IPS-NIHi7 (cell line): ENCODE results near the gene MESP1.

Experiments used
- DNase-seq: peaks from one replicate; pipeline ENCODE4 v3.0.0; 2012; ENCODE audit warnings: mixed read lengths; ENCODE audit errors: extremely low spot score

Gene MESP1

DNA sequence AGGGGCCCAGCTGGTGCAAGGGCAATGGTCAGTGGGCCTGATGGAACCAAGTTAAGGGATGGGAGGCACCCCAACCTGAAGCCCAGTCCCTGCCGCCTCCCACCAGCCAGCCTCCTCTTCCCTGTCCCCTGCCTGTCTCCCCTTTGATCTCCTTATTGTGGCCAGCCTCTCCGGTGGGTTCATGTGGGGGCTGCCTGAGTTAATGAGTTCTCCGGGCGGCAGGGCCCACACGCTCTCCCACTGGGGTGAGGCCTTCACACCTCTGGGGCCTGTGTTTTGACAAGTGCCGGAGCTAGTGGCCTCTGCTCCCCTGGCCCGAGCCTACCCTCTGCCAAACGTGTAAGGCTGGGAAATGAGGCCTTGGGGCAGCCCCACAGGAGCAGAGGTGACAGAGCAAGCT is 7.2 kb upstream of the MESP1 start:
- DNase-seq: no peak

GRCh38 chr15:89756897-89757296 is 5.8 kb upstream of the MESP1 start:
- DNase-seq: no peak

DNA sequence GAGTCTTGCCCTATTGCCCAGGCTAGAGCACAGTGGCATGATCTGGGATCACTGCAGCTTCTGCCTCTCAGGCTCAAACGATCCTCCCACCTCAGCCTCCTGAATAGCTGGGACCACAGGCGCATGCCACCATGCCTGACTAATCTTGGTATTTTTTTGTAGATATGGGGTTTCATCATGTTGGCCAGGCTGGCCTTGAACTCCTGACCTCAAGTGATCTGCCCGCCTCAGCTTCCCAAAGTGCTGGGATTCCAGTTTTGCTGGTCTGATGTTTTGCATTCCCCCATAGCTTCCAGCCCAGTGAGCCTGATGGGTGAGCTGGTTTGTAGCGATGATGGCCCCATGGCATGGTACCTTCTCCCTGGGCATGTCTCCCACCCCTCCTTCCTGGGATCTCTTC is 4.7 kb upstream of the MESP1 start:
- no peak for DNase-seq

DNA sequence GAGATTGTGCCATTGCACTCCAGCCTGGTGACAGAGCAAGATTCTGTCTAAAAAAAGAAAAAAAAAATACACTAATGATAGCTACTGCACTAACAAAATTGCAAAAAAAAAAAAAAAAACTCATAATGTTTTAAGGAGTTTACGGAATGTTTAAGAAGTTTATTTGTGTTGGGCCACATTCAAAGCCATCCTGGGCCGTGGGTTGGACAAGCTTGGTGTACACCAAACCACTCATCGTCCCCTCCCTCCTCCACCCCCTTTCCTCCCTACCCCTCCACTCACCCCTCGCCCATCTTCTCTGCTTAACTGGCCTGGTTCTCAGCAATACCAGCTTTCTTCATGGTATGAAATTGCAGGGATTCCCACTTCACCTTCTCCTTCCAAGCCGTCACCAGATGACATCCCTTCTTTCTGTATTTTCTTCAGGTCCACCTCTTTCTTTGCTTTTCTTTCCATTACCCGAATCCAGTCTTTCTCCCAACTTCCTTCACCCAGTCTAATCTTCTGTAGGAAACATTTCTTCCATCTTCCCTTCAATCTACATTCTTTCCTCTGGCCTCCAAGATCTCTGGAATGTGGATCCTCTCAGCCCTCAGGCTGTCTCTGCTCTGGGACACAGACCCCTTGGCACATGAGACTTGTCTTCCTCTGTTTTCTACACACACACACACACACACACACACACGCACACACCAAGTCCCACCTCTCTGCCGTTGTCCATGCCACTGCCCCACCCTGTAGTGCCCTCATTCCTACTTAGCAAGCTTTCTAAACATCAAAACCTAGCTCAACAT is 3.5 kb upstream of the MESP1 start:
- DNase-seq: no peak

DNA sequence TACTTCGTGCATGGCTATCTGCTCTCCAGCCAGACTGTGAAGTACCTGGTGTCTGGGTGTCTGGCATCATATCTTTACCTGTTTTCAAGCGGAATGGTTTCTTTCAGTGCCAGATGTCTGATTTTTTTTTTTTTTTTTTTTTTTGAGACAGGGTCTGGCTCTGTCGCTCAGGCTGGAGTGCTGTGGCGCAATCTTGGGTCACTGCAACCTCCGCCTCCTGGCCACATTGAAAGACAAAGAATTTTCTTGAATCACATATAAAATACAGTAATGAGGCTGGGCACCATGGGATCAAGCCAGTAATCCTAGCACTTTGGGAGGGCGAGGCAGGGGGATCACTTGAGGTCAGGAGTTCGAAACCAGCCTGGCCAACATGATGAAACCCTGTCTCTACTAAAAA is 2.8 kb upstream of the MESP1 start:
- DNase-seq: no peak

GRCh38 chr15:89751748-89752147 is 699 bp upstream of the MESP1 start:
- no peak for DNase-seq

GRCh38 chr15:89749951-89750559 is 994 bp downstream of the MESP1 start:
- DNase-seq: no peak

DNA sequence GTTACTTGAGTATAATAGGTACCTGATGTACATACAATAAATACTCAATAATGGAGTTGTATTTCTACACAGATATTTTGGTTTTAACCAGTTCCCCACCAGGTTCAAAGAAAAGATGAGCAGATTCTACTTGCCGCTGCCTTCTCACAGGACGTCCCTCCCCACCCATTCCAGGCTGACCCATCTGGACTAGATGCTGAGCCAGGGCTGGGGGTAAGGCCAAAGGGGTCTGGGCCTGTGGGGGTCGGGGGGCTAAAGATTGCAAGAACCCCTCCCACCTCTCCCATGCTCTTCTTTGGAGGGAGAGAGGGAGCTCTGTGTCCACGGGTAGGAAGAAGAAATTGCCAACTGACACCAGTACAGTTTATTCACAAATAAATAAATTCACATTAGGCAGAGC is 1.5 kb downstream of the MESP1 start:
- no peak for DNase-seq

GRCh38 chr15:89749054-89749453 is 2.0 kb downstream of the MESP1 start:
- DNase-seq: no peak

DNA sequence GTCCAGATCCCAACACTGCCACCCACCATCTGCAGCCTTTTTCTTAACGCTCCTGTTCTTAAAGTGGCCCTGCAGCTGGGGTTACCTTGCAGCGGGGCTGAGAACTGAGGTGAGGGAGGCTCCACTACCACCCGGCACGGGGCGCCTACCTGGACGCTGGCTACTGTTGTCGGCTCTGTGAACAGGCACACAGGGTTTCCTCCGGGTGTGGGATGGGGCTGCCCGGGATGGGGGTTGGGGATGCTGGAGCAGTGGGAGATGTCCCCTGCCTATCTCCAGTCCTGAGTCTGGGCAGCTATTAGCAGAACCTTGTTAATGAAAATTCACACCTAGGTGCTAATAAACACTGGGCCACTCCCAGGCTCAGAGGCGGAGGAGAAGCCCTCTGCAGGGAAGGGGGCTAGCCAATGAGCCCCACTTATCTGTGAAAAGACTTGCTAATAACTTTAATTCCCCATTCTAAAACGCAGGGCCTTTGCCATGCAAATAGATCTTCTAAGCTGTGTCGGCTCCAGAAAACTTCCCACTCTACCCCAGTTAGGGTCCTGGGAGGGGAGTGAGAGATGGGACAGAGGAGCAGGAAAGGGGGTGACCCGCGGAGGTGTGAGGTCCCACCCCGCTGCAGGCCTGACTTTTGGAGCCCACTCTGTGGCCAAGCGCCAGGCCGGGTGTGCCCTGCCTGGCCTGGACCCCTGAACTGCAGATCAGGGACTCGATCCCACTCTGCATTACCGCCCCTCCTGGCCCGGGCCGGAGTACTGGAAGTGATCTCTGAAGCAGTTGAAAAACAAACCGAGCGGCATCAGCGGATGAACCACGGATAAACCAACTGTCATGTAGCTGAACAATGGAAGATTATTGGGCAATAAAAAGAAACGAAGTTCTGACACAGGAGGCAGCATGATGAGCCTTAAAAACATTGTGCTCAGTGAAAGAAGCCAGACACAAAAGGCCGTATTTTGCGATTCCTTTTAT is 3.1 kb downstream of the MESP1 start:
- peak; percentile 36 for DNase-seq

GRCh38 chr15:89746386-89746780 is 4.7 kb downstream of the MESP1 start:
- DNase-seq: no peak

DNA sequence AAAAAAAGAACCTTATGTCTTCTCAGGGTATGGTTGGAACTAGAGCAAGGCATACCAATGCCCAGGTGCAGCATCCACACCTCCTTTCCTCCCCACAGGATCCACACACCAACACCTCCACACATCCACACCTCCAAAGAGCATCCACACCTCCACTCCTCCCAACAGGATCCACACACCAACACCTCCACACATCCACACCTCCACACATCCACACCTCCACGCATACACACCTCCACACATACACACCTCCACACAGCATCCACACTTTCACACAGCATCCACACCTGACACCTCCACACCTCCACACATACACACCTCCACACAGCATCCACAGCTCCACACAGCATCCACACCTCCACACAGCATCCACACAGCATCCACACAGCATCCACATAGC is 5.3 kb downstream of the MESP1 start:
- no peak for DNase-seq

- DNase-seq: no peak
Measured at GRCh38 chr15:89745131-89745530, 5.9 kb downstream of the MESP1 start.

DNA sequence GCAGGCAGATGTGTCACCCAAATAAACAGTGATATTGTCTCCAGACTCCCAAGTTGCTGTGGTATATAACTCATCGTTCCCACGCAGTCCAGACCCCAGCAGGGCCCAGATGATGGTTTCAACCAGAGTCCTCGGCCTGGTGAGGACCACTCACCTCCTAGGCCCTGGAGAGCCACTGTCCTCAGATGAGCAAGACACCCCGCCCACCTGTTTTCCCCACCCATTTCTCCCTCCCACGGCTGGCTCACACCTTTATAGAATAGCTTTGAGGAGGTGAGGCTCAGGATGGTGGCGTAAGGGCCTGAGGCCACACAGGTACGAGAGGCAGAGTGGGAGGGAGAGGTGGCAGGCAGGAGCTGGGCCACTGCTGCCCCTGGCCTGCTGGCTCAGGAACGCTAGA is 7.5 kb downstream of the MESP1 start:
- DNase-seq: no peak

- no peak for DNase-seq
Measured at GRCh38 chr15:89743011-89743410, 8.0 kb downstream of the MESP1 start.

- DNase-seq: peak; percentile 87
Measured at GRCh38 chr15:89740137-89740536, 10.9 kb downstream of the MESP1 start.

DNA sequence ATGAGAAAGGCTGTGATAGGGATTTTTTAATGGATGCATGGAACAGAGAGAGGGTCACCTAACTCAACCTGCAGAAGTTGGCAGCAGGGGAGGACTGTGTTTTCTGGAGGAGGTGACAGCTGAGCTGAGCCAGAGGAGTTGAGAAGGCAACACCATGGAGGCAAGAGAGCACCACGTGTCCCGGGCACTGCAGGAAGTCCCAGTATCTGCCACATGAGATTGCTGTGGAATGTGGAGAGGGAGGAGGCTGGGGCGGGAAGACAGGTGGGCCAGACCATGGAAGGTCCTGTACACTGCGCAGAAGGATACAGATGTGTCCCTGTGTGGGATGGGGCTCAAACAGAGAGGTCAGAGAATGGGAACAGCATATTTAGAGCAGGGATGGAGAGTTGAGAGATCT is 15.3 kb downstream of the MESP1 start:
- DNase-seq: no peak

DNA sequence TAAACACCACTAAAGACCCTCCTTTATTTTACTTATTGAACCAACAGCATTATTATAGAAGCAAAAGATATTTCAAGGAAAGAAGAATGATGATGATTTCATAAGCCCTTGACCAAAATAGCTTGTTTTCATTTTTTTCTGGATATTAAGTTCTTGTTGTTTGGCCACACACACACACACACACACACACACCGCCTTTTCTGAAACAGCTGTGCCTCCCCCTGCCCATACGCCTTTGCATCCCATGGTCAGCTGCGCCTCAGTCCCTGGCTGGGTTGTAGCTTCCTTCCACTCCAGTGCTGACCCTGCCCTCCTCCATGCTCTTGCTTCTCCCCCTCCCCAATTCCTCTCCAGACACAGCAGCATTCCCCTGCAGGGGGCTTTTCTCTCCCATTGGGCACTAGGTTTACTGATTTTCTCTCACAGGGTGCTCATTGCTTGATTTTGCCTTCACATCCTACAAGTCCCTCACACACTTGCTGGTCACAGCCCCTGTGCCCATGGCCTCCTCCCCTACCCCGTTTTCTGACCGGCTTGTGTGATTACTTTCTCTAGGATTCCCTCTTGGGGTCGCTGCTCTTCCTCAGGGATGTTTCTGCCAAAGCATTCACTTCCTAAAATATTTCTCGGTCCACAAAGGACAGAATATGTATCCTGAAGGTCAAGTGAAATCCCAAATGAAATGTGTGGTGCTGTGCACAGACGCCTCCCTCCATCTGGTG is 18.4 kb downstream of the MESP1 start:
- no peak for DNase-seq

DNA sequence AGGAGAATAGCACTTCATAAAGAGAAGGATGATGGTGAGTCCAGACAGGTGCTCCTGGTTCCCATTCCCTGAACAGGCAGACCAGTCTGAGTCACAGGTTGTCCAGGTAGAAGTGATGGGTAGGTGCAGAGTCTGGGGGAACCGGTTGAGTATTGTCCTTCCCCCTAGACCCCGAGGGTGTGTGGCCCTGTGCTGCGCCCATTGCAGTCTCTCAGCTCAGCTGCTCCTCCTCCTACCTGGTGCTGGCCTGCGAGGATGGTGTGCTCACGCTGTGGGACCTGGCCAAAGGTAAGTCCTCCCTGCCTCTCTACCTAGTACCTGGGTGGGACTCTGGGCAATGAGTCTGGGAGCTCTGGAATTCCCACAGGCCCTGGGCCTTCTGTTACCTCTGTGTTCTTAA is 19.8 kb downstream of the MESP1 start:
- DNase-seq: no peak

GRCh38 chr15:89728254-89728653 is 22.8 kb downstream of the MESP1 start:
- no peak for DNase-seq

DNA sequence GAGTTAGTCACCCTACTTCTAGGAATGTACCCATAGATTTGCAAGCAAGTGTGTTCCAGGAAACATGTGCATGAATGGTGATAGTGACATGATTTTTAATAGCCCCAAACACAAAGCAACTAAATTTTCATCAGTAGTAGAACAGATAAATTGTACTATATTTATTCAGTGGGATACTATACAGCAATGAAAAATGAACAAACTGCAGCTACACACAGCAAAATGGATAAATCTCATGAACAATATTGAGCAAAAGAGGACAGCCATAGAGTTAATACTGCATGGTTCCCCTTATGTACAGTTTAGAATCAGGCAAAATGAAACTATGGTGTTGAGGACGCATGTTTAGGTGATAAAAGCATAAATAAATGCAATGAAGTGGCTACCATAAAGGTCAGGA is 26.0 kb downstream of the MESP1 start:
- no peak for DNase-seq

DNA sequence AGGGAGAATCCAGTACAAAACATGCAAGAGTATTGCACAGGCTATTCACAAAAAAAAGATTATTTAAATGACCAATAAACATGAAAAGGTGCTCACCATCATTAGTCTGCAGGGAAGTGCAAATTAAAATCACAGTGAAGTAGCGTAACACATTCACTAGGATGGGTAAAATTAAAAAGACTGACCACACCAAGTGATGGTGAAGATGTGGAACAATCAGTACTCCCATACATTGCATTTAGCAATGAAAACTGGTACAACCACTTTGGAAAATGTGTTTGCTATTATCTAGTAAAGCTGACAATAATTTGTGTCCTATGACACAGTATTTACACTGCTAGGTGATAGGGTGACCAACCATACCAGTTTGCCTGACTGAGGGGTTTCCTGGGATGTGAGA is 26.4 kb downstream of the MESP1 start:
- no peak for DNase-seq
